Type B pancreatic cell (in vitro differentiated cells): ENCODE results near the gene SAMD7. TPM values are rescaled to one million over a fixed set of nuclear protein-coding genes. Genes with fewer than 3 reads are reported as not detected.

Experiments used
- DNase-seq: peaks from one replicate; pipeline ENCODE4 v3.0.0; 2021; ENCODE audit warnings: mixed read lengths; ENCODE audit not compliant: unreplicated experiment; ENCODE audit errors: extremely low spot score
- H3K27ac Mint-ChIP-seq: 2 replicates; pipeline ENCODE4 v1.8.0; 2021; ENCODE audit warnings: mild to moderate bottlenecking, mixed read lengths
- H3K27me3 Mint-ChIP-seq: 2 replicates; pipeline ENCODE4 v1.8.0; 2021; ENCODE audit warnings: mixed read lengths
- H3K36me3 Mint-ChIP-seq: 2 replicates; pipeline ENCODE4 v1.8.0; 2021; ENCODE audit warnings: mixed read lengths
- H3K4me1 Mint-ChIP-seq: one replicate; pipeline ENCODE4 v1.8.0; 2021; ENCODE audit warnings: mixed read lengths; ENCODE audit not compliant: unreplicated experiment
- H3K4me3 Mint-ChIP-seq: 2 replicates; pipeline ENCODE4 v1.8.0; 2021; ENCODE audit warnings: mild to moderate bottlenecking, mixed read lengths
- H3K9me3 Mint-ChIP-seq: 2 replicates; pipeline ENCODE4 v1.8.0; 2021; ENCODE audit warnings: mixed read lengths
- total RNA-seq: library from RNA; stranded (reverse); gene quantifications from 2 replicates; pipeline ENCODE4 v1.2.1, GENCODE V29; 2021; ENCODE audit warnings: low replicate concordance
- TF ChIP-seq, protein P1 (sequence below): fragments of 200-600 bp; sonication (generic); conservative IDR thresholded peaks from 2 replicates; pipeline ENCODE4 v1.5.0; 2021; ENCODE audit warnings: antibody characterized with exemption, mild to moderate bottlenecking

SAMD7 gene
- total RNA-seq, 1 donor from 2014 or later: not detected

DNA sequence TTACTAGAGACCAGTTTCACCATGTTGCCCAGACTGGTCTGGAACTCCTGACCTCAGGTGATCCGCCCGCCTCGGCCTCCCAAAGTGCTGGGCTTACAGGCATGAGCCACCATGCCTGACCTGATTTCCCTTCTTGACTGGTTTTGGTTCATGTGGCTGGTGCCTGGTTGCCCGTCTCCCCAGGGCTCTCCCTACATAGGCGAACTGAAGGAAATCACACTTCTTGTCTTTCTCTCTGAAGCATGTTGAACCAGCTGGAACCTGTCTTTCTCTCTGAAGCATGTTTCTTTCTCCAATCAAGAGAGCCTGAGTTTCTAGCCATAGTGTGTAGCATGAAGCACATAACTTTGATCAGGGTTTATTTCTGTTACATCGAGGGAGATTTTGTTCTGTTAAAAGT lies 16.3 kb upstream of the SAMD7 start:
- H3K27me3 Mint-ChIP-seq: no peaks in the 10 kb centered on the region
- no peaks in the 10 kb centered on the region for H3K36me3 Mint-ChIP-seq
- DNase-seq: no peak
- no peaks in the 10 kb centered on the region for H3K9me3 Mint-ChIP-seq
- no peak overlapping the region for H3K27ac Mint-ChIP-seq
- no peak overlapping the region for H3K4me3 Mint-ChIP-seq
- H3K4me1 Mint-ChIP-seq: no peaks in the 10 kb centered on the region
- TF ChIP-seq, protein P1, sequence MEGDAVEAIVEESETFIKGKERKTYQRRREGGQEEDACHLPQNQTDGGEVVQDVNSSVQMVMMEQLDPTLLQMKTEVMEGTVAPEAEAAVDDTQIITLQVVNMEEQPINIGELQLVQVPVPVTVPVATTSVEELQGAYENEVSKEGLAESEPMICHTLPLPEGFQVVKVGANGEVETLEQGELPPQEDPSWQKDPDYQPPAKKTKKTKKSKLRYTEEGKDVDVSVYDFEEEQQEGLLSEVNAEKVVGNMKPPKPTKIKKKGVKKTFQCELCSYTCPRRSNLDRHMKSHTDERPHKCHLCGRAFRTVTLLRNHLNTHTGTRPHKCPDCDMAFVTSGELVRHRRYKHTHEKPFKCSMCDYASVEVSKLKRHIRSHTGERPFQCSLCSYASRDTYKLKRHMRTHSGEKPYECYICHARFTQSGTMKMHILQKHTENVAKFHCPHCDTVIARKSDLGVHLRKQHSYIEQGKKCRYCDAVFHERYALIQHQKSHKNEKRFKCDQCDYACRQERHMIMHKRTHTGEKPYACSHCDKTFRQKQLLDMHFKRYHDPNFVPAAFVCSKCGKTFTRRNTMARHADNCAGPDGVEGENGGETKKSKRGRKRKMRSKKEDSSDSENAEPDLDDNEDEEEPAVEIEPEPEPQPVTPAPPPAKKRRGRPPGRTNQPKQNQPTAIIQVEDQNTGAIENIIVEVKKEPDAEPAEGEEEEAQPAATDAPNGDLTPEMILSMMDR: no peak

GRCh38 chr3:169897284-169897683 lies 14.1 kb upstream of the SAMD7 start:
- Mint-ChIP-seq H3K4me1 (no peaks in the 10 kb centered on the region), H3K4me3 (no peak overlapping the region), H3K27me3 (no peaks in the 10 kb centered on the region), H3K36me3 (no peaks in the 10 kb centered on the region), H3K27ac (no peak overlapping the region), H3K9me3 (peaks cover 5% of the 10 kb centered on the region)
- no peak for DNase-seq
- TF ChIP-seq, protein P1: no peak

GRCh38 chr3:169901453-169901852 lies 9.9 kb upstream of the SAMD7 start:
- H3K4me3 Mint-ChIP-seq: no peak overlapping the region
- TF ChIP-seq, protein P1: no peak
- no peaks in the 10 kb centered on the region for H3K27me3 Mint-ChIP-seq
- no peak for DNase-seq
- H3K9me3 Mint-ChIP-seq: peaks cover 10% of the 10 kb centered on the region
- no peaks in the 10 kb centered on the region for H3K4me1 Mint-ChIP-seq
- no peak overlapping the region for H3K27ac Mint-ChIP-seq
- H3K36me3 Mint-ChIP-seq: no peaks in the 10 kb centered on the region

- Mint-ChIP-seq H3K4me1 (no peaks in the 10 kb centered on the region), H3K36me3 (no peaks in the 10 kb centered on the region), H3K27me3 (peaks cover 4% of the 10 kb centered on the region), H3K4me3 (no peak overlapping the region), H3K27ac (no peak overlapping the region), H3K9me3 (peaks cover 9% of the 10 kb centered on the region)
- TF ChIP-seq, protein P1: no peak
- no peak for DNase-seq
These were observed 6.0 kb upstream of the SAMD7 start for GRCh38 chr3:169905404-169905803.

- H3K4me3 Mint-ChIP-seq: no peak overlapping the region
- H3K9me3 Mint-ChIP-seq: peaks cover 5% of the 10 kb centered on the region
- peaks cover 4% of the 10 kb centered on the region for H3K27me3 Mint-ChIP-seq
- DNase-seq: no peak
- H3K4me1 Mint-ChIP-seq: no peaks in the 10 kb centered on the region
- no peak overlapping the region for H3K27ac Mint-ChIP-seq
- TF ChIP-seq, protein P1: no peak
- no peaks in the 10 kb centered on the region for H3K36me3 Mint-ChIP-seq
These were observed 3.9 kb upstream of the SAMD7 start for GRCh38 chr3:169907476-169907875.

DNA sequence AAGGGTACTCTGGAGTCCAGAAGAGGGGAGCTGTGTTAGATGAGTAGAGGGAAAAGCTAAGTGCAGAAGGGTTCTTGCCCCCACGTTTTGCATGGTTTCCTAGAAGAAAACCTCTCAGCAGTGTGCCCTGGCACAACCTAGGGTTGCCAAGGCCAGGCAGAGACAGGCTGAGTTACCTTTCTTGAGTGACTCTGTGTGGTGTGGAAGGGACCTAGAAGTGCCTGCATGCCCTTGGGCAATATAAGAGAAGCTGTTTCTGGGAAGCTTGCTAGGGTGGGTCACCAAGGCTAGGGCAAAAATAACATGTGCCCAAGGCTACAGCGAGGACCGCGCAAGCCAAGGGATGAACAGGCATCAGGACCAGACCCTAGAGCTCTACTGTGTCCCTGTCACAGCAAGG lies 3.4 kb upstream of the SAMD7 start:
- Mint-ChIP-seq H3K9me3 (peaks cover 5% of the 10 kb centered on the region), H3K4me1 (no peaks in the 10 kb centered on the region), H3K36me3 (no peaks in the 10 kb centered on the region), H3K4me3 (no peak overlapping the region), H3K27ac (no peak overlapping the region), H3K27me3 (peaks cover 4% of the 10 kb centered on the region)
- no peak for DNase-seq
- TF ChIP-seq, protein P1: no peak
